B cell (primary cell): ENCODE results near the gene RAD51B. TPM values are rescaled to one million over a fixed set of nuclear protein-coding genes. Genes with fewer than 3 reads are reported as not detected.

Source experiments
- ATAC-seq: fragments of 200-7000 bp; cut with Tn5 transposase; one replicate; pipeline ENCODE4 v1.10.0; 2021; ENCODE audit warnings: low read depth, mild to moderate bottlenecking, moderate number of reproducible peaks, moderate library complexity
- CTCF ChIA-PET: fragments of 350-600 bp; sonication (Branson Sonifier 250); formaldehyde crosslinking; loops from one replicate; lab custom pipeline; 2021; ENCODE audit warnings: antibody characterized with exemption, inconsistent platforms; lab: Charles Lee
- POLR2A ChIA-PET: fragments of 350-600 bp; sonication (Branson Sonifier 250); formaldehyde crosslinking; loops from one replicate; lab custom pipeline; 2021; ENCODE audit warnings: antibody characterized with exemption; lab: Charles Lee
- DNase-seq: peaks from one replicate; pipeline ENCODE4 v3.0.0; 2013
- H2AFZ ChIP-seq: 2 replicates; pipeline ENCODE4 v1.6.1; 2012; ENCODE audit warnings: mild to moderate bottlenecking, low read depth, low read length; ENCODE audit not compliant: insufficient read depth, poor library complexity, severe bottlenecking
- H3K27ac ChIP-seq, 2 donors: 1 replicate in 1 of 2; 2 replicates in 1 of 2; pipeline ENCODE4 v1.5.1; 2012 to 2013; ENCODE audit warnings: low read length in 2 of 2, mild to moderate bottlenecking in 2 of 2, moderate library complexity in 1 of 2
- H3K27me3 ChIP-seq, 4 experiments: fragments of 200-600 bp in 1 of 4; sonication (generic) in 1 of 4; replicated peaks in 1 of 4; 1 replicate in 2 of 4; 2 replicates in 2 of 4; pipeline versions ENCODE4 v1.6.1 to v1.7.0; 2013 to 2016; ENCODE audit warnings: low read length in 3 of 4, mild to moderate bottlenecking in 2 of 4, mixed read lengths in 1 of 4, moderate library complexity in 1 of 4; ENCODE audit not compliant: insufficient read depth in 4 of 4, control insufficient read depth in 3 of 4; ENCODE audit errors: control extremely low read depth in 1 of 4
- H3K36me3 ChIP-seq, 2 experiments: replicated peaks in 1 of 2; 1 replicate in 1 of 2; 2 replicates in 1 of 2; pipeline versions ENCODE4 v1.6.1 to v1.7.1; 2013; ENCODE audit warnings: low read length in 1 of 2; ENCODE audit not compliant: insufficient read depth in 2 of 2, control insufficient read depth in 1 of 2; ENCODE audit errors: control extremely low read depth in 1 of 2, extremely low read depth in 1 of 2
- H3K4me1 ChIP-seq, 2 donors: fragments of 200-600 bp in 1 of 2; sonication (generic) in 1 of 2; 1 replicate in 1 of 2; 2 replicates in 1 of 2; pipeline versions ENCODE4 v1.5.1 to v1.6.1; 2013 to 2017; ENCODE audit warnings: low read length in 2 of 2; ENCODE audit not compliant: control insufficient read depth in 2 of 2, insufficient read depth in 2 of 2
- H3K4me2 ChIP-seq: replicated peaks from 2 replicates; pipeline ENCODE3; 2012; ENCODE audit warnings: mild to moderate bottlenecking, low read depth, low read length; ENCODE audit not compliant: poor library complexity, severe bottlenecking
- H3K4me3 ChIP-seq, 5 experiments: fragments of 200-600 bp in 1 of 5; sonication (generic) in 1 of 5; 1 replicate in 3 of 5; 2 replicates in 2 of 5; pipeline versions ENCODE4 v1.5.1 to v1.7.0; 2011 to 2016; ENCODE audit warnings: low read length in 4 of 5, mild to moderate bottlenecking in 4 of 5, low read depth in 2 of 5, control low read depth in 1 of 5, moderate library complexity in 1 of 5; ENCODE audit not compliant: insufficient read depth in 1 of 5; ENCODE audit errors: control extremely low read depth in 1 of 5, extremely low read depth in 1 of 5
- H3K79me2 ChIP-seq: fragments of 200-600 bp; sonication (generic); one replicate; pipeline ENCODE4 v1.6.0; 2016; ENCODE audit warnings: low read length; ENCODE audit not compliant: control insufficient read depth, insufficient read depth
- H3K9ac ChIP-seq: fragments of 200-600 bp; sonication (generic); 2 replicates; pipeline ENCODE4 v1.6.1; 2017; ENCODE audit warnings: mild to moderate bottlenecking, low read length, moderate library complexity
- H3K9me3 ChIP-seq, 3 donors: one replicate each; pipeline versions ENCODE4 v1.6.1 to v1.7.1; 2013; ENCODE audit warnings: low read length in 2 of 3; ENCODE audit not compliant: control insufficient read depth in 2 of 3, insufficient read depth in 1 of 3; ENCODE audit errors: control extremely low read depth in 1 of 3
- H4K20me1 ChIP-seq: 2 replicates; pipeline ENCODE4 v1.6.0; 2012; ENCODE audit warnings: mild to moderate bottlenecking, low read length; ENCODE audit not compliant: insufficient read depth, control insufficient read depth, poor library complexity, severe bottlenecking
- H3K27ac Mint-ChIP-seq: one replicate; pipeline ENCODE4 v1.8.0; 2021; ENCODE audit warnings: mixed read lengths
- H3K27me3 Mint-ChIP-seq: one replicate; pipeline ENCODE4 v1.8.0; 2021; ENCODE audit warnings: mixed read lengths
- H3K4me1 Mint-ChIP-seq: one replicate; pipeline ENCODE4 v1.8.0; 2021; ENCODE audit warnings: mixed read lengths
- H3K4me3 Mint-ChIP-seq: one replicate; pipeline ENCODE4 v1.8.0; 2021; ENCODE audit warnings: mixed read lengths
- H3K9me3 Mint-ChIP-seq: one replicate; pipeline ENCODE4 v1.8.0; 2022; ENCODE audit warnings: mixed read lengths; ENCODE audit not compliant: insufficient read depth
- EZH2 ChIP-seq: IDR thresholded peaks from 2 replicates; pipeline ENCODE4 v1.6.1; 2012; ENCODE audit warnings: borderline replicate concordance, low read depth, mild to moderate bottlenecking, moderate library complexity, low read length; ENCODE audit not compliant: insufficient read depth, poor library complexity, severe bottlenecking
- WGBS: methylation state at CpG from one replicate; pipeline ENCODE4 v1.1.5; 2013; ENCODE audit warnings: missing lambda C conversion rate; ENCODE audit not compliant: insufficient coverage; 5-methylcytosine and 5-hydroxymethylcytosine counted together
- intact Hi-C: fragments of 100-400 bp; cut with micrococcal nuclease; formaldehyde crosslinking; loops from one replicate; pipeline ENCODE4 v1.10.0; 2022
- polyA plus RNA-seq: library from polyadenylated mRNA; depleted of rRNA; stranded (reverse); fragments of >200 nt; gene quantifications from 2 replicates; pipeline ENCODE4 v1.2.3, GENCODE V29; 2012
- total RNA-seq, 2 donors: library from RNA; stranded (reverse); fragments of 120-200 nt in 1 of 2; gene quantifications; 1 replicate in 1 of 2; 2 replicates in 1 of 2; pipeline versions ENCODE4 v1.2.3 to v1.2.4, GENCODE V29; 2013 to 2022
- TF ChIP-seq, protein P1 (sequence below): fragments of 200-600 bp; IDR thresholded peaks from one replicate; pipeline ENCODE4 v1.8.0; 2022; ENCODE audit warnings: antibody characterized with exemption, mild to moderate bottlenecking

Gene RAD51B
- total and polyA plus RNA-seq, 2 donors (not counting 1 experiment from before 2014, with no cell fraction given), result 6.5 to 60.6 TPM

DNA sequence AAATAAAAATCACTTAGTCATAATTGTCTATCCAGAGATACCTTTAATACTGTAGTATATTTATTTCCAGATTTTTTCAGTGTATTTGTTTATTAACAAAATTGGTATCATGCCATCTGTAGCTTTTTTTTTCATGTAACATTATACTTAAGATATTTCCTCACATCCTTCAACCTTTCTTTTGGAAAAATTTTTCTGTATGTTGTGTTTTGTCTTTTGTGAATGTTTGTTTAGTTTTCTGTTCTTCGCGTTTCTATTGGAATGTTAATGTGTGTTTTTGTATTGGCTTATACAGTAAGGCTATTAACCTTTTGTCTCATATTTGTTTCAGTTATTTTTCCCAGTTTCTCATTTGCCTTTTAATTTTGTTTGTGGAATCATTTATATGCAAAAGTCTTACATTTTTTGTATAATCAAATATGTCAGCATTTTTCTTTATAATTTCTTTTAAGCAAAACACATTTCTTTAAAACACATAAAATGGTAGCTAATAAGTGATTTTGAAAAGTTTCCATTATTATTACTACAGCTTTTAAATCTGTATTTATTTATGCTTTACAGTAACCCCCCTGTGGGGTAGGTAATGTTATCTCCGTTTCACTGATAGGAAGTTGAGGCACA is 433.7 kb downstream of the RAD51B start:
- ATAC-seq (no peak), DNase-seq (no peak)
- H3K9me3 ChIP-seq, result no peaks in the 10 kb centered on the region
- peak overlapping the region in 1 of 2 donors; percentile 73 for H3K27ac ChIP-seq
- Mint-ChIP-seq H3K27me3 (no peaks in the 10 kb centered on the region), H3K9me3 (no peaks in the 10 kb centered on the region), H3K4me1 (peaks cover 70% of the 10 kb centered on the region), H3K4me3 (no peak overlapping the region), H3K27ac (peak overlapping the region; percentile 48)
- no peak overlapping the region for H2AFZ ChIP-seq
- TF ChIP-seq, protein P1, sequence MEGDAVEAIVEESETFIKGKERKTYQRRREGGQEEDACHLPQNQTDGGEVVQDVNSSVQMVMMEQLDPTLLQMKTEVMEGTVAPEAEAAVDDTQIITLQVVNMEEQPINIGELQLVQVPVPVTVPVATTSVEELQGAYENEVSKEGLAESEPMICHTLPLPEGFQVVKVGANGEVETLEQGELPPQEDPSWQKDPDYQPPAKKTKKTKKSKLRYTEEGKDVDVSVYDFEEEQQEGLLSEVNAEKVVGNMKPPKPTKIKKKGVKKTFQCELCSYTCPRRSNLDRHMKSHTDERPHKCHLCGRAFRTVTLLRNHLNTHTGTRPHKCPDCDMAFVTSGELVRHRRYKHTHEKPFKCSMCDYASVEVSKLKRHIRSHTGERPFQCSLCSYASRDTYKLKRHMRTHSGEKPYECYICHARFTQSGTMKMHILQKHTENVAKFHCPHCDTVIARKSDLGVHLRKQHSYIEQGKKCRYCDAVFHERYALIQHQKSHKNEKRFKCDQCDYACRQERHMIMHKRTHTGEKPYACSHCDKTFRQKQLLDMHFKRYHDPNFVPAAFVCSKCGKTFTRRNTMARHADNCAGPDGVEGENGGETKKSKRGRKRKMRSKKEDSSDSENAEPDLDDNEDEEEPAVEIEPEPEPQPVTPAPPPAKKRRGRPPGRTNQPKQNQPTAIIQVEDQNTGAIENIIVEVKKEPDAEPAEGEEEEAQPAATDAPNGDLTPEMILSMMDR, result no peak
- no peak for TF ChIP-seq EZH2
- CTCF ChIA-PET, result interaction anchor here (0.7 to 11.9 kb wide), 10 partner anchors 9 to 591 kb away, joined by 3 to 252 read pairs (median 4); partner anchors contain the start of gene ZFP36L1
- peaks cover 40 to 67% of the 10 kb centered on the region in 2 donors for H3K4me1 ChIP-seq
- no peaks in the 10 kb centered on the region for H3K27me3 ChIP-seq
- POLR2A ChIA-PET, result interaction anchor here (0.7 to 1.8 kb wide), 6 partner anchors 12 to 540 kb away, joined by 3 to 4 read pairs (median 4); partner anchors contain the start of gene ZFP36L1
- H3K4me2 ChIP-seq, result no peak overlapping the region
- intact Hi-C loops, result no loop called here
- H3K79me2 ChIP-seq, result peaks cover 38% of the 10 kb centered on the region
- no peaks in the 10 kb centered on the region for H4K20me1 ChIP-seq
- H3K9ac ChIP-seq, result no peak overlapping the region
- WGBS, result no CpG with 5 or more reads among the region's 3 CpGs
- H3K36me3 ChIP-seq, result no peaks in the 10 kb centered on the region
- H3K4me3 ChIP-seq, result no peak overlapping the region

DNA sequence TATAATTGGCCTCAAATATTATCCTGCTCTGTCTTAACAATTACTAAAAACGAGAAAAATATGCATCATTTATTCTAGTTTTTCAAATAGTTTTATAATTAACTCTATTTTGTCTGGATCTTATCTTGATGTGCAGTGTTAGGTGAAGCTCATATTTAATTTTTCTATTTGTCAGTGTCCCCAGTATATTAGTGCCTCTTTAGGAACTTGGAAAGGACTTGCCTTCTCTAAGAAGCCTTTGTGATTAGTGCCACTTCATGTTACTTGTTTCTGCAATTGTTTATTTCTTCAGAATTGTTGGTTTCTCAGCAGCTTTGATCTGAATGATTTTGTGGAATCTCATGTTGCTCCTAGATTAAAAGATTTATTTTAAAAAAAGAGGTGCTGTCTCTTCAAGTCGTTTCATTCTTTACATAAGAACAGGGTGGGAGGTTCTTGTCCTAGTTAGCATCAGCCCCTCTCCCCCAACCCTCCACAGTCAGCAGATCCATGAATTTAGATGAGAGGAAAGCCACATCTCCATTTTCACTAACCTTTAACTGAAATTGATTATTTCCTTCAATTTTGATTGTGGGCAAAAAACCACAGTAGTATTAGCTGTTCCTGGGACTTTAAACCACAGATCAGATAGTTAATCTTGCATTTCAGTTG is 434.4 kb downstream of the RAD51B start:
- peaks cover 70% of the 10 kb centered on the region for H3K4me1 Mint-ChIP-seq
- H3K27ac Mint-ChIP-seq, result peak overlapping the region; percentile 50
- ATAC-seq, result no peak
- no peak overlapping the region for H3K4me2 ChIP-seq
- H3K4me3 Mint-ChIP-seq, result no peak overlapping the region
- no peaks in the 10 kb centered on the region for H3K9me3 ChIP-seq
- intact Hi-C loops, result no loop called here
- no peaks in the 10 kb centered on the region for H3K27me3 ChIP-seq
- peak overlapping the region in 1 of 2 donors; percentile 4 for H3K27ac ChIP-seq
- no peaks in the 10 kb centered on the region for H3K36me3 ChIP-seq
- TF ChIP-seq, protein P1, result no peak
- TF ChIP-seq EZH2, result no peak
- H3K4me1 ChIP-seq, result peaks cover 37 to 67% of the 10 kb centered on the region in 2 donors
- H3K79me2 ChIP-seq, result peaks cover 33% of the 10 kb centered on the region
- H3K9me3 Mint-ChIP-seq, result no peaks in the 10 kb centered on the region
- ChIA-PET CTCF (interaction anchor here (0.8 to 11.9 kb wide), 9 partner anchors 9 to 590 kb away, joined by 3 to 252 read pairs (median 4); partner anchors contain the start of gene ZFP36L1), POLR2A (interaction anchor here (1.0 to 1.8 kb wide), 3 partner anchors 29 to 539 kb away, joined by 3 to 4 read pairs (median 4); partner anchors contain the start of gene ZFP36L1)
- no peak for DNase-seq
- no CpG with 5 or more reads among the region's 2 CpGs for WGBS
- no peak overlapping the region for H2AFZ ChIP-seq
- no peaks in the 10 kb centered on the region for H4K20me1 ChIP-seq
- H3K9ac ChIP-seq, result no peak overlapping the region
- H3K27me3 Mint-ChIP-seq, result no peaks in the 10 kb centered on the region
- H3K4me3 ChIP-seq, result no peak overlapping the region
